K562 (cell line): ENCODE results near the gene GRK4. TPM values are rescaled to one million over a fixed set of nuclear protein-coding genes. Genes with fewer than 3 reads are reported as not detected.
A peak's percentile ranks its signal among the peaks of the same experiment; 100 is the strongest.

ENCODE experiments used
- ATAC-seq: fragments of 200-7000 bp; cut with Tn5 transposase; 3 replicates; pipeline ENCODE4 v1.9.1; 2020; ENCODE audit warnings: moderate library complexity
- BruUV-seq: library from RNA; stranded (reverse); fragments of 400-500 nt; replicated peaks from 2 replicates; lab custom pipeline; 2021; lab: Mats Ljungman, UMichigan
- CTCF ChIA-PET: fragments of 300-600 bp; formaldehyde crosslinking; extraction: SDS; loops from one replicate; lab custom pipeline; 2021; ENCODE audit warnings: low intra/inter-chr PET ratio; lab: Yijun Ruan, JAX
- POLR2A ChIA-PET: fragments of 300-600, 350-650 bp; sonication (Branson Sonifier 250); formaldehyde crosslinking; extraction: SDS; loops from one replicate; lab custom pipeline; 2021; ENCODE audit warnings: antibody characterized with exemption, inconsistent platforms; lab: Yijun Ruan, JAX
- DNase-seq, 4 experiments: peaks; one replicate each; pipeline versions ENCODE4 v3.0.0 to v3.0.0-alpha.2; 2011 to 2018; ENCODE audit warnings: low spot score in 3 of 4, mixed read lengths in 3 of 4; ENCODE audit errors: extremely low read depth in 1 of 4
- FAIRE-seq: peaks from 2 replicates; lab custom pipeline; 2011; peaks lifted over from hg19 to GRCh38; lab: Jason Lieb, UNC
- H2AFZ ChIP-seq: 2 replicates; pipeline ENCODE4 v1.6.0; 2011; ENCODE audit warnings: low read depth, low read length, control low read depth, inconsistent platforms
- H3K27ac ChIP-seq: fragments of 200-600 bp; 3 replicates; pipeline ENCODE4 v1.8.0; 2011; ENCODE audit warnings: low read depth, mild to moderate bottlenecking, control low read depth, inconsistent platforms, low read length, moderate library complexity, mixed read lengths; ENCODE audit errors: extremely low read depth
- H3K27me3 ChIP-seq, 2 experiments: fragments of 300-600 bp in 1 of 2; 2 replicates in 1 of 2; 3 replicates in 1 of 2; pipeline versions ENCODE4 v1.6.0 to v1.8.0; 2011; ENCODE audit warnings: inconsistent platforms in 2 of 2, low read length in 2 of 2, mild to moderate bottlenecking in 1 of 2, mixed read lengths in 1 of 2, moderate library complexity in 1 of 2; ENCODE audit not compliant: control insufficient read depth in 2 of 2, insufficient read depth in 2 of 2
- H3K36me3 ChIP-seq: fragments of 300-600 bp; 3 replicates; pipeline ENCODE4 v1.8.0; 2011; ENCODE audit warnings: mild to moderate bottlenecking, low read length, inconsistent platforms; ENCODE audit not compliant: control insufficient read depth, insufficient read depth
- H3K4me1 ChIP-seq, 2 experiments: fragments of 200-600 bp in 1 of 2; replicated peaks in 1 of 2; 2 replicates in 1 of 2; 3 replicates in 1 of 2; pipeline versions ENCODE4 v1.5.1 to v1.8.0; 2011; ENCODE audit warnings: inconsistent platforms in 2 of 2, low read length in 2 of 2, mild to moderate bottlenecking in 1 of 2, mixed read lengths in 1 of 2, moderate library complexity in 1 of 2; ENCODE audit not compliant: control insufficient read depth in 2 of 2, insufficient read depth in 2 of 2
- H3K4me2 ChIP-seq: 2 replicates; pipeline ENCODE4 v1.6.1; 2011; ENCODE audit warnings: low read length, control low read depth, inconsistent platforms, mixed read lengths; ENCODE audit not compliant: insufficient read depth
- H3K4me3 ChIP-seq: fragments of 200-600 bp; sonication (generic), shearing (Covaris generic); 2 replicates; pipeline ENCODE4 v1.5.1; 2016; ENCODE audit warnings: control low read depth, inconsistent platforms
- H3K79me2 ChIP-seq: fragments of 200-600 bp; 3 replicates; pipeline ENCODE4 v1.8.0; 2011; ENCODE audit warnings: low read length, inconsistent platforms; ENCODE audit not compliant: control insufficient read depth, insufficient read depth
- H3K9ac ChIP-seq, 2 experiments: 2 replicates each; pipeline versions ENCODE4 v1.6.0 to v1.6.1; 2011; ENCODE audit warnings: low read depth in 2 of 2, low read length in 2 of 2, control low read depth in 1 of 2, inconsistent platforms in 1 of 2, mild to moderate bottlenecking in 1 of 2, mixed read lengths in 1 of 2; ENCODE audit not compliant: insufficient read depth in 1 of 2
- H3K9me1 ChIP-seq: one replicate; pipeline ENCODE4 v1.6.0; 2011; ENCODE audit warnings: inconsistent platforms, mild to moderate bottlenecking, low read length, moderate library complexity; ENCODE audit not compliant: control insufficient read depth, insufficient read depth
- H3K9me3 ChIP-seq: replicated peaks from 2 replicates; pipeline ENCODE4 v1.5.1; 2011; ENCODE audit warnings: low read depth, low read length, inconsistent platforms; ENCODE audit not compliant: control insufficient read depth, insufficient read depth
- H4K20me1 ChIP-seq: replicated peaks from 2 replicates; pipeline ENCODE4 v1.6.1; 2011; ENCODE audit warnings: low read length, inconsistent platforms, mixed read lengths; ENCODE audit not compliant: control insufficient read depth, insufficient read depth
- CTBP1 ChIP-seq: fragments of 450-650 bp; IDR thresholded peaks from 2 replicates; pipeline ENCODE4 v1.6.1; 2016; ENCODE audit warnings: borderline replicate concordance
- HLTF ChIP-seq: fragments of 450-650 bp; IDR thresholded peaks from 2 replicates; pipeline ENCODE4 v1.6.1; 2016
- MXD1 ChIP-seq: fragments of 250-450 bp; sonication (Bioruptor Pico); IDR thresholded peaks from 2 replicates; pipeline ENCODE4 v1.8.0; 2021; ENCODE audit warnings: borderline replicate concordance, mild to moderate bottlenecking, moderate library complexity; ENCODE audit not compliant: poor library complexity, severe bottlenecking
- POLR2A ChIP-seq: fragments of 450-650 bp; conservative IDR thresholded peaks from 2 replicates; pipeline ENCODE4 v1.6.1; 2016
- SFPQ ChIP-seq: fragments of 200-400 bp; formaldehyde crosslinking; IDR thresholded peaks from 2 replicates; pipeline ENCODE4 v1.6.1; 2017; ENCODE audit warnings: mild to moderate bottlenecking, low read depth, low read length, moderate library complexity
- SRSF1 ChIP-seq: fragments of 200-400 bp; formaldehyde crosslinking; IDR thresholded peaks from 2 replicates; pipeline ENCODE4 v1.6.1; 2017; ENCODE audit warnings: mild to moderate bottlenecking, low read depth, low read length, moderate library complexity
- TSC22D4 ChIP-seq: fragments of 450-650 bp; IDR thresholded peaks from 2 replicates; pipeline ENCODE4 v1.6.1; 2016; ENCODE audit warnings: missing genetic modification characterization, missing biosample characterization, control low read depth
- ZBTB33 ChIP-seq: sonication (generic); formaldehyde crosslinking; IDR thresholded peaks from 2 replicates; pipeline ENCODE4 v1.8.1; 2023; ENCODE audit warnings: mild to moderate bottlenecking, missing genetic modification reagents
- WGBS: fragments of 100-300 bp; shearing (Covaris generic); methylation state at CpG from one replicate; pipeline ENCODE4 v1.1.6; 2016; ENCODE audit warnings: low coverage, mixed read lengths; ENCODE audit not compliant: insufficient coverage; ENCODE audit errors: missing lambda C conversion rate; 5-methylcytosine and 5-hydroxymethylcytosine counted together
- in situ Hi-C: fragments of 300-500 bp; cut with MboI; formaldehyde crosslinking; loops from 4 replicates; pipeline ENCODE4 v1.15.0; 2018; ENCODE audit warnings: inconsistent platforms, mixed read lengths
- intact Hi-C: fragments of 100-400 bp; cut with micrococcal nuclease; formaldehyde crosslinking; loops from 2 replicates; pipeline ENCODE4 v1.14.2; 2022
- polyA plus RNA-seq, 8 experiments: library from polyadenylated mRNA; depleted of rRNA in 4 of 8; stranded (reverse) in 5 of 8; unstranded in 3 of 8; fragments of >200 nt; fragmentation: Nextera tagmentation in 2 of 8; fragmentation: Illumina TruSeq in 1 of 8; extraction: Ambion mirVana in 2 of 8; extraction: Trizol in 1 of 8; gene quantifications; 2 replicates each; pipeline versions ENCODE4 v1.2.1 to v1.2.3, GENCODE V29; 2011 to 2014; ENCODE audit warnings: inconsistent platforms in 1 of 8, missing spikeins in 1 of 8
- total RNA-seq, 7 experiments: library from RNA; depleted of rRNA in 6 of 7; stranded (reverse); fragments of >200 nt in 6 of 7; fragmentation: Illumina TruSeq in 2 of 7; extraction: Trizol in 2 of 7; gene quantifications; 2 replicates each; pipeline versions ENCODE4 v1.2.1 to v1.2.3, GENCODE V29; 2011 to 2021; ENCODE audit warnings: low replicate concordance in 1 of 7

GRK4 gene
- total and polyA plus RNA-seq, 9 of the 15 experiments (the other 6 are each of a cell fraction or from before 2014, with no cell fraction given): 1.1 to 4.8 (median 2.6) TPM

GRCh38 chr4:2965262-2965661 lies 1.9 kb downstream of the GRK4 start:
- Histone ChIP-seq H3K27ac (no peak overlapping the region), H3K9me3 (no peaks in the 10 kb centered on the region), H3K79me2 (peaks cover 33% of the 10 kb centered on the region), H3K4me3 (no peak overlapping the region), H2AFZ (no peak overlapping the region), H3K9ac (peak overlapping the region in 1 of 2 experiments; percentile 63; a peak in 2 of 4 replicates), H3K9me1 (no peaks in the 10 kb centered on the region), H3K27me3 (no peaks in the 10 kb centered on the region), H3K4me2 (peak overlapping the region; percentile 0; the same call in 1 of the 2 replicates), H3K36me3 (peaks cover 10% of the 10 kb centered on the region), H3K4me1 (peaks cover 20 to 24% of the 10 kb centered on the region in 2 experiments; a peak in 4 of 5 replicates), H4K20me1 (peaks cover 11% of the 10 kb centered on the region)
- TF ChIP-seq SRSF1 (no peak), ZBTB33 (CRISPR knock-in tag) (peak; percentile 59; the same call in 1 of the 2 replicates)
- 95% methylated on average over 16 of the region's 16 CpGs for WGBS
- no peak for FAIRE-seq
- POLR2A ChIA-PET: interaction anchor here (0.9 to 1.4 kb wide), 3 partner anchors 8 to 44 kb away, joined by 5 to 6 read pairs (median 5); no protein-coding TSS in a partner anchor
- CTCF ChIA-PET: no interaction called here
- ATAC-seq: no peak
- no TSS peak for BruUV-seq
- in situ Hi-C loops (no loop called here), intact Hi-C loops (no loop called here)
- no peak for DNase-seq

GRCh38 chr4:2968381-2968780 lies 5.0 kb downstream of the GRK4 start:
- WGBS: 38% methylated on average over 3 of the region's 3 CpGs
- Histone ChIP-seq H3K79me2 (peaks cover 9% of the 10 kb centered on the region; the same call in 2 of the 3 replicates), H3K36me3 (no peaks in the 10 kb centered on the region), H3K27me3 (peaks cover 1 to 3% of the 10 kb centered on the region in 2 experiments; a peak in 2 of 5 replicates), H3K9ac (no peak overlapping the region), H3K27ac (no peak overlapping the region), H3K9me1 (no peaks in the 10 kb centered on the region), H3K4me2 (no peak overlapping the region), H3K4me3 (no peak overlapping the region), H3K9me3 (no peaks in the 10 kb centered on the region), H2AFZ (no peak overlapping the region), H4K20me1 (no peaks in the 10 kb centered on the region), H3K4me1 (peaks cover 13 to 16% of the 10 kb centered on the region in 2 experiments; a peak in 4 of 5 replicates)
- CTCF ChIA-PET: no interaction called here
- BruUV-seq: no TSS peak
- POLR2A ChIA-PET: no interaction called here
- ATAC-seq (no peak), FAIRE-seq (no peak), DNase-seq (no peak)
- intact Hi-C loops (no loop called here), in situ Hi-C loops (no loop called here)
- no peak for TF ChIP-seq SFPQ
- TF ChIP-seq TSC22D4 (tag): no peak
- TF ChIP-seq MXD1 (CRISPR knock-in tag): no peak
- TF ChIP-seq CTBP1: no peak
- no peak for TF ChIP-seq HLTF
- TF ChIP-seq POLR2A: no peak
- TF ChIP-seq SRSF1: no peak
